T47D (cell line): Measurements from ENCODE around the gene GRN.
"Not testable (repeated sequence)": the region's sequence is repeated elsewhere in the genome, so short reads cannot be mapped to it uniquely, and the experiment has no call there.

Experiments used
- DNase-seq, 2 experiments: peaks; one replicate each; pipeline versions ENCODE4 v3.0.0 to v3.0.0-alpha.2; 2011 to 2012; ENCODE audit warnings: low read depth in 1 of 2, low spot score in 1 of 2
- JUND ChIP-seq: IDR thresholded peaks from 2 replicates; pipeline ENCODE4 v1.6.1; 2012; ENCODE audit warnings: low read depth
- in situ Hi-C: cut with HindIII; loops from 2 replicates; pipeline ENCODE4 v1.10.0; 2016; ENCODE audit warnings: low sequenced_read_pairs, low pct_unique_long_range_greater_than_20kb

Gene GRN

DNA sequence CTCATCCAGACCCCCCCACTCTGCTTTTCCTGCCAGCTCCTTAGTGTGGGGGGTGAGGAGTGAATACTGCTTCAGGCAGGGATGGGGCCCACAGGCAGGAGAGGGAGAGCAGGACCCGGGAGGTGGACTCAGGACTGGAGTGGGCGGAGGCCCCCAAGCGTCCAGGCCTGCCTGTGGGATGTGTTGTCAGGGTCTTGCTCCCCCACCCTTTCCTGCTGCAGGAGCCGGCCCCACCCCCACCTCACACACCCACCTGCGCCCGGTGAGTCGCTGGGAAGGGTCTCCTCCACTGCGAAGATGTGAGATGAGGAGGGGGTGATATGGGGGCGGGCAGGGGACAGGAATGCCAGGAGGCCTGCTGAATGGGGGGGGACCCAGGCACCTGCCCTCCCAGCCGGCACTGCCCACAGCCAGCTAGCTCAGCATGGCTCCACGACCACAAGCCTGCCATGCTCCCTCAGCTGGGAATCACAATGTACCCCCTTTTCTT is 17.4 kb downstream of the GRN start:
- in situ Hi-C loops, result no loop called here
- no peak for DNase-seq
- no peak for TF ChIP-seq JUND

DNA sequence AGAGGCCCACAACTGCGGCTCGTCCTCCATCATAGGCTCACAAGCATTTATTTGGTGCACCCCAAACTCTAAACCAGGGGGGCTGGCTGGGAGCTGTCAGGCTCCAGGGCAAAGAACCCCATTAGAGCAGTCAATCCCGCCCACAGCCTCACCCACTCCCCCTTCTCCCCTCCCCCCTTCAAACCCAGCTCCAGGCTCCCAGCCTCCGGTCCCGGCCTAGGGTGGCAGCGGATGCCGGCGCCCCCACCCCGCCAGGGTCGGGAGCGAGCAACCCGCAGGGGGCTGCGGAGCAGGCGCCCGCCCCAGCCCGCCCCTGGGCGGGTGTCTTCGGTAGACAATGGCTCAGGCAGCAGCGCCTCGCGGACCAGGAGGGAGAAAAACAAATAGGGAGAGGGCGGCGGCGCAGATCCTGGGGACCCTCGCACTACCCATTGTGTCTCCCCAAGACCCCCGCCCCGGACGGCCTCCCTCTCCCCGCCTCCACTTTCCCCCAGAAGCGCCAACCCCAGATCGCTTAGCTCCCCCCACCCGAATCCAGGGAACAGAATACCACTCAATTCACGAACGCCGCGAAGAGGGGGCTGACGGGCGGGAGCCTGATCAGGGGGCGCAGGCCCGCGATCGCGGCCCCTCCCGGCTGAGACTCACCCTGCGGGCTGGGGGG is 18.0 kb downstream of the GRN start:
- DNase-seq, result peak in 1 of 2 experiments; percentile 76
- TF ChIP-seq JUND, result no peak

DNA sequence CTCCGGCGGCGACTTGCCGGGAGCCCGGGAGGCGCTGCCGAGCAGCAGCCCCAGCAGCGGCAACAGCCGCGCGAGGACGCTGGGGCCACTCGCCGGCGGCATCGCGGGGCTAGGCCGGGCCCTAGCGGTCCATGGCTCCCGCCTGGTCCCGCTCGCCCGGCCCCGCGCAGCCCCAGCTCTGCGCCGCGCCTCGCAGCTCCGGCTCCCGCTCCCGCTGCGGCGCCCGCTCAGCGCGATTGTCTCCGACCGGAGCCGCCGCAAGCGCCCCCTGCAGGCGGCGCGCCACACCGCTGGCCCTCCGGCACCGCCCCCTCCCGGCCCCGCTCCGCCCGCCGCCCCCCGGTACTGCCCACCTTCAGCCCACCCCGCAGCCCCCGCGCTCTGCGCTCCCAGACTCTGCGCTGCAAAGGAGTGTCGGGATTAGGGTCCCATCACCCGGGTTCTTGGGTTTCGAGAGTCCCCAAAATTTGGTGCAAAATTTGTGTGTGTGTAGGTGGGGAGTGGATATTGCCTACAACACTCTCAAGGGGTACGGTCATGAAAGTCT is 18.6 kb downstream of the GRN start, which contains the start of gene FAM171A2:
Gene FAM171A2 (minus strand): TSS at position 241 of the 547 bp plus-strand sequence. CDS start 139 bp downstream, at position 102.
- TF ChIP-seq JUND, result no peak
- DNase-seq, result peak; percentile 71 to 91
- in situ Hi-C loops, result no loop called here

More for the DNA sequence above, 18.0 kb downstream of the GRN start:
- in situ Hi-C loops, result no loop called here

DNA sequence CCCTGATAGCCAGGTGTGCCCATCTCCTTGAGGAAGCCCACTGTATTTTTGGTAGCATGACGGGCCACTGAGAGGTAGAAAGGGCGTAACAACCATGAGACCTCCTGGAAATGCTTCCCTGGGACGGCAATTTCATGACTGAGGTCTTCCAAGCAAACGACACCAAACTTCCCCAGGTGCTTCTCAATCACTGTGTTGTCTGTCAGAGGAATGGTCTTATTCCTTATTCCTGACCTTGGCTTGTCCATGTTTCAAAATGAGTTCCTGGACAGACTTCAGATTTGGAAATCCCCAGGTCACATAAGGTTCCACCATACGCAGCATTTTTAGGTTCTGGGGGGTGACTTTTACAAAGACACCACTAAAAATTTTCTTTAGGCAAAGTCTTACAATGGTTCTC is 19.9 kb downstream of the GRN start:
- in situ Hi-C loops, DNase-seq: not testable (repeated sequence)

DNA sequence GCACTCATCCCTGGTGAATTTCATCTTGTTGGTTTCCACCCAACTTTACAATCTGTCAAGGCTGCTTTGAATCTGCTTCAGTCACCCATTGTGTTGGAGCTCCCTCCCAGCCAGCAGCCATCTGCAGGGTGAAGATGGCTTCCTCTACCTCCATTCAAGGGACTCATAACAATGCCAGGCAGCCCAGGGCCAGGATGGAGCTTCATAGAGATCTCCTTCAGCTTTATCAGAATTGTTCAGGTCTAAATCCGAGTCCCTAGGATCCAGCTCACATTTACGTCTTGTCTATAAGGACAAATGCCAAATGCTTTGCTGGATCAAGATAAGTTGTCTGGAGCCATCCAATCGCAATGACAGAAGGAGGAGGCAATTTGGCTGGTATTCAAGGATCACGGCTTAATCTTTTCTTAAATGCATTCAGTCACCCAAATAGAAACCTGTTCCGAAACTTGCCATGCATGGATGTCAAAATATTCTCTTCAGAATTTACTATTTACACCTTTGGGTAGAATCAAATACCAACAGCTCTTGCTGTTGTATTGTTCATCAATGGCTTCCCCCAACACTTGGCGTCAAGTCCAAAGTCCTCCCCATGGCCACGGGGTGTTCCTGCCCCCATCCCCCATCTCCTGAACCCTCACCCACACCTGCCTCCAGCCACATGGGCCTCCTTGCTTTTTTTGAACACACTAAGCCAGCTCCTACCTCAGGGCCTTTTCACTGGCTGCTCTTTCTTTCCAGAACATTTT is 22.3 kb downstream of the GRN start:
- in situ Hi-C loops, result no loop called here
- TF ChIP-seq JUND, result no peak
- DNase-seq, result no peak

DNA sequence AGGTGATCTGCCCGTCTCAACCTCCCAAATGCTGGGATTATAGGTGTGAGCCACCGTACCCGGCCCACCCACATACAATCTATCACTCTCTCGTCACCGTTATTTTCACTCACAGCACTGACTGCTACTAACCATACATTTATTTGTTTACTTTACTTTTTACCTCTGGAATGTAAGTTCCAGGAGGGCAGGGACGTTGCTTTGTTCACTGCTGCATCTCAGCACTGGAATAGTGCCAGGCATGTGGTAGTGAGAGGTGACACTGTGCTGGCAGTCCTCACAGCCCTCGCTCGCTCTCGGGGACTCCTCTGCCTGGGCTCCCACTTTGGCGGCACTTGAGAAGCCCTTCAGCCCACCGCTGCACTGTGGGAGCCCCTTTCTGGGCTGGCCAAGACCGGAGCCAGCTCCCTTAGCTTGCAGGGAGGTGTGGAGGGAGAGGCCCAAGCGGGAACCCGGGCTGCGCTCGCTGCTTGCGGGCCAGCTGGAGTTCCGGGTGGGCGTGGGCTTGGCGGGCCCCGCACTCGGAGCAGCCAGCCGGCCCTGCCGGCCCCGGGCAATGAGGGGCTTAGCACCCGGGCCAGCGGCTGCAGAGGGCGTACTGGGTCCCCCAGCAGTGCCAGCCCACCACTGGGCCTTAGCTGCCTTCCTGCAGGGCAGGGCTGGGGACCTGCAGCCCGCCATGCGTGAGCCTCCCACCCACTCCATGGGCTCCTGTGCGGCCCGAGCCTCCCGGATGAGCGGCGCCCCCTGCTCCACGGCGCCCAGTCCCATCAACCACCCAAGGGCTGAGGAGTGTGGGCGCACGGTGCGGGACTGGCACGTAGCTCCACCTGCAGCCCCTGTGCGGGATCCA is 23.5 kb downstream of the GRN start:
- in situ Hi-C loops, DNase-seq: not testable (repeated sequence)

DNA sequence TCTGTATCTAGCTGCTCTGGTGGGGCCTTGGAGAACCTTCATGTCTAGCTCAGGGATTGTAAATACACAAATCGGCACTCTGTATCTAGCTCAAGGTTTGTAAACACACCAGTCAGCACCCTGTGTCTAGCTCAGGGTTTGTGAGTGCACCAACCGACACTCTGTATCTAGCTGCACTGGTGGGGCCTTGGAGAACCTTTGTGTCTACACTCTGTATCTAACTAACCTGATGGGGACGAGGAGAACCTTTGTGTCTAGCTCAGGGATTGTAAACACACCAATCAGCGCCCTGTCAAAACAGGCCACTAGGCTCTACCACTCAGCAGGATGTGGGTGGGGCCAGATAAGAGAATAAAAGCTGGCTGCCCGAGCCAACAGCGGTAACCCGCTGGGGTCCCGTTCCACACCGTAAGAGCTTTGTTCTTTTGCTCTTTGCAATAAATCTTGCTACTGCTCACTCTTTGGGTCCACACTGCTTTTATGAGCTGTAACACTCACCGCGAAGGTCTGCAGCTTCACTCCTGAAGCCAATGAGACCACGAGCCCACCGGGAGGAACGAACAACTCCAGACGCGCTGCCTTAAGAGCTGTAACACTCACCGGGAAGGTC is 24.4 kb downstream of the GRN start:
- DNase-seq, in situ Hi-C loops: not testable (repeated sequence)

DNA sequence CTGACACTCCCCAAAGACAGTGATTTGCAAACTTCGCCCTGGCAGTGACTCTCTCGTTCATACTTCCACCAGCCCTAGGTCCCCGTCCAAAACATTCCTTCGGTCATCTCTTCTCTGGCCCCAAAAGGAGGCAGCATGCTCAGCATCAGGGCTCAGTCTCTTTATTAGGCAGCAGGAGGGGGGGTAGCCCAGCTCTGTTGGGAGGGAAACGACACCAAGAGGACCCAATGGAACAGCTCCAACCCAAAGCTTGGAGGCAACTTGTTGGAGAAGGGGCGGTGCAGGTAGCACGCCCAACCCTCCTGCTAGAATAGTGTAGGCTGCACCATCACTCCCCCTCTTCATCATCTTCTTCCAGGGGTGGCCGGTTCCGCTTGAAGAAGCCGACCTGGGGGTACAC is 26.9 kb downstream of the GRN start:
- TF ChIP-seq JUND, result no peak
- no peak for DNase-seq
- in situ Hi-C loops, result no loop called here

DNA sequence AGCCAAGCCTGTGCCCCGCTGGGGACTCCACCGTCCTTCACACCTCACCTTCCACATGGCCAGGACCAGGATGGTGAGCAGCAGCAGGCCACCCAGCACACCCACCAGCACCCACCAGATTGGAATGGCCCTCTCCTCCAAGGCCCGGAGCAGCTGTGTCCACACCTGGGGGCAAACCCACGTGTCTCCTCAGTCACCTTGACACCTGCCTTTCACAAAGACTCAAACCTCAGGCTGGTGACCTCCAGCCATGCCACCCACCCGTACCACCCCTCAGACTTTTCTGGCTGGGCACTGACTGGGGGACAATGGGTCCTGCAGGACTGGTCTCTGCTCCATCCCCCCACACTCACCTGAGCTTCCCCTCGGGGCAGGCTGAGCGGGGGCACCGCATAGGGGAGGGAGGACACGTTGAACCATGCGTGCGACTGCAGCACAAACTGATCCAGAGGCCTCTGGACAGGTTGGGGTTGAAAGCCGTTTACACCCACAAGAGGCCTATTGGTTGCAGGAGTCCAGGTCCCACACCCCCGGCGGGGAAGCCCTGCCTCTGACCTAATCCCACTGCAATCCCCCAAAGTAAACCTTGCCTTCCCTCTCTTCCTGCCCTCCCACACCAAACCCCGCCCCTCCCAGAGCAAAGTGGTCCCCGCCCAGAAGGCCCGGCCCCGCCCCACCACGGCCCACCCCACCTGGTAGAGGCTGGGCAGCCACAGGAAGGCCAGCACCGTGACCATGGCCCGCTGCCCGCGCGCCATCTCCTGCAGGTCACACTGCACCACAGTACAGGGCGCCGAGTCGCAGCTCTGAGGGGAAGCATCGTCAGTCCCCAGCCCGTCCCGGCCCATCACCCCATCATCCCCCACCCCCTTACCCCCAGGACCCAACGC is 29.4 kb downstream of the GRN start:
- in situ Hi-C loops, result no loop called here
- no peak for TF ChIP-seq JUND
- DNase-seq, result no peak

DNA sequence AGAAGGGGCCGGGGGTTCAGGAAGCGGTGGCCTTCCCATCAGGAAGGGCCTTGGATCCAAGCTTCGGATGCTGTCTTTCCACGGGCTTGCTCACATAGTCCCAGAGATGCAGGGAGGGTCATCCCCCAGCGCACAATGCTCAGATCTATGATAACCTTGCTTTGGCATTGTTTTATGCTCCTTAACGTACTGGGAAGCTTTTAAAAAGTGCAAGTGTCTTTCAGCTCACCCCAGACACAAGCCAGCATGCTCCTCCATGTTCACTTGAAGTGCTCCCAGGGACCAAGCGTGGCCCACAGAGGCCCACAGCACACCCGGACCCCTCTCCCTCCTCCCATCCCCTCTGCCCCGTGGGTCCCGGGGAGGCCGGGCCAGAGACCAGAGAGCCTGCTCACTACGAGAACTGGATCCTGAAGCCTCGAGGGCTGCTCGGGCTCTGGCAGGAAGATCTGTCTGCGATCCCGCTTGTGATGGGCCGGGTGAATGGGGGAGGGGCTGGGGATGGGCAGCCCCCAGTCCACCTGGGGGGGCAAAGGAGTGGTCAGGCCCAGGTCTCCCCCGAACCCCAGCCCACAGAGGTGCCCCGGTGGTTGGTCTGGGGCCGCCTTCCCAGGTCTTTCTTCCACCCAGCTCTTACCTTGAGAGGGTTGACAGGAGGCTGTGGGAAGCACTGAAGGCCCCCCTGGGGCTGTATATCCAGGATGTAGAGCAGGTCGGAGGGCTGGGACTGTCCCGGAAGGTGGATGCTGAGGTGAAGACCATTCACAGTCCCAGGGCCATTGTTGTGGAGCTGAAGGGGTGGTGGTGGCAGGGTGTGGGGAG is 30.3 kb downstream of the GRN start:
- DNase-seq, result no peak
- in situ Hi-C loops, result no loop called here
- TF ChIP-seq JUND, result no peak
